ENCODE measurements around the gene CEP128. TPM values are rescaled to one million over a fixed set of nuclear protein-coding genes. Genes with fewer than 3 reads are reported as not detected.

Gene CEP128
- total RNA-seq, 4 donors from 2014 or later: 0.82 to 3.6 (median 1.6) TPM

DNA sequence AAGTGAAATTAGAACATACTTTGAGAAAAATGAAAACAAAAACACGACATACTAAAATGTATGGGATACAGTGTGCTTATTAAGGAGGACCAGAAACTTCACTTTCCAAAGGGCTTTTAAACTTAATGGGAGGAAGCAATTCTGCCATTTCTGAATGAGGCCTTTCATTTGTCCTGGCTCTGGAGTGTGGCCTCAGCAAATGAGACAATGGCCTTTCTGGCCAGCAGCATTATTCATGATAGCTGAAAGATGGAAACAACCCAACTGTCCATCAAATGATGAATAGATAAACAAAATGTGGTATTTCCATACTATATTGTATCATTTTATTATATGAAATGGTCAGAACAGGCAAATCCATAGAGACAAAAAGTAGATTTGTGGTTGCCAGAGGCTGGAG lies 338.6 kb downstream of the CEP128 start:
- Histone ChIP-seq H3K9me3 (no peaks in the 10 kb centered on the region), H3K36me3 (no peaks in the 10 kb centered on the region), H3K4me3 (no peak overlapping the region), H3K27ac (no peak overlapping the region), H3K27me3 (no peaks in the 10 kb centered on the region), H3K4me1 (no peaks in the 10 kb centered on the region)
- ATAC-seq (no peak), DNase-seq (no peak)
- in situ Hi-C loops (cut with MboI; ENCODE audit: low sequenced_read_pairs in 4 of 4) (no loop called here), intact Hi-C loops (cut with DNase I; ENCODE audit: low total_unique reads) (no loop called here)
- no peak for TF ChIP-seq POLR2A (IDR thresholded peaks at IDR 0.05)
- TF ChIP-seq, protein P1, sequence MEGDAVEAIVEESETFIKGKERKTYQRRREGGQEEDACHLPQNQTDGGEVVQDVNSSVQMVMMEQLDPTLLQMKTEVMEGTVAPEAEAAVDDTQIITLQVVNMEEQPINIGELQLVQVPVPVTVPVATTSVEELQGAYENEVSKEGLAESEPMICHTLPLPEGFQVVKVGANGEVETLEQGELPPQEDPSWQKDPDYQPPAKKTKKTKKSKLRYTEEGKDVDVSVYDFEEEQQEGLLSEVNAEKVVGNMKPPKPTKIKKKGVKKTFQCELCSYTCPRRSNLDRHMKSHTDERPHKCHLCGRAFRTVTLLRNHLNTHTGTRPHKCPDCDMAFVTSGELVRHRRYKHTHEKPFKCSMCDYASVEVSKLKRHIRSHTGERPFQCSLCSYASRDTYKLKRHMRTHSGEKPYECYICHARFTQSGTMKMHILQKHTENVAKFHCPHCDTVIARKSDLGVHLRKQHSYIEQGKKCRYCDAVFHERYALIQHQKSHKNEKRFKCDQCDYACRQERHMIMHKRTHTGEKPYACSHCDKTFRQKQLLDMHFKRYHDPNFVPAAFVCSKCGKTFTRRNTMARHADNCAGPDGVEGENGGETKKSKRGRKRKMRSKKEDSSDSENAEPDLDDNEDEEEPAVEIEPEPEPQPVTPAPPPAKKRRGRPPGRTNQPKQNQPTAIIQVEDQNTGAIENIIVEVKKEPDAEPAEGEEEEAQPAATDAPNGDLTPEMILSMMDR (IDR thresholded peaks at IDR 0.05 in 4 of 5, conservative IDR thresholded peaks at IDR 0.05 in 1 of 5): no peak

DNA sequence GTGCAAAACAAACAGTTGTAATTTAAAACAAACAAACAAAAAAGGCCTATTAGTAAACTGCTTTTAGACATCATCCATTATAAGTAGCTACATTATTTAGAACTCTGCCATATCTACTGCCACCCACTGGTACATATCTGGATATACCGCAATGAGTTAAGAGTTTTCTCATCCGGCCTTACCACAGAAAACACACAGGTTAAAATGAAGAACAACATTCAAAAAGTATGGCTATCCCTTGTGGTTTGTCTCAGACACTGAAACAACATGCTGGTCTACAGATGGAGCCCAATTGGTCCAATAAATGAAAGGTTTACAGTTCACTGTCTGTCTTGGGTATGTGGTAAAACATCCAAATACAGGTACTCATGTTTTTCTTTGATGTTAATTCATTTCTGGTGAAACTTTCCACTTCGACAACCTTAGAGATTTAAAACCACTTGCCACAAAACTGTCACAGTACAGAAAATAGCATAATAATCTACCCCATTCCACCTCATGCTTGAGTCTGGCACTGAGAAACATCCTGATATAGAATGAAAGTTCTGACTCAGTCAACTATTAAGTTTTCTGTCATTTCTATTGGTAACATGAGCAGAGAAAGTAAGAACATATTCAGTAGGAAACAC lies 354.3 kb downstream of the CEP128 start:
- H3K27ac ChIP-seq: no peak overlapping the region
- no peaks in the 10 kb centered on the region for H3K4me1 ChIP-seq
- intact Hi-C loops (cut with DNase I; ENCODE audit: low total_unique reads) (no loop called here), in situ Hi-C loops (cut with MboI; ENCODE audit: low sequenced_read_pairs in 4 of 4) (no loop called here)
- TF ChIP-seq, protein P1 (IDR thresholded peaks at IDR 0.05 in 4 of 5, conservative IDR thresholded peaks at IDR 0.05 in 1 of 5): no peak
- no peak for TF ChIP-seq POLR2A (IDR thresholded peaks at IDR 0.05)
- H3K27me3 ChIP-seq: no peaks in the 10 kb centered on the region
- no peak for DNase-seq
- no peak for ATAC-seq
- H3K4me3 ChIP-seq: no peak overlapping the region
- H3K36me3 ChIP-seq: no peaks in the 10 kb centered on the region
- H3K9me3 ChIP-seq: no peaks in the 10 kb centered on the region

DNA sequence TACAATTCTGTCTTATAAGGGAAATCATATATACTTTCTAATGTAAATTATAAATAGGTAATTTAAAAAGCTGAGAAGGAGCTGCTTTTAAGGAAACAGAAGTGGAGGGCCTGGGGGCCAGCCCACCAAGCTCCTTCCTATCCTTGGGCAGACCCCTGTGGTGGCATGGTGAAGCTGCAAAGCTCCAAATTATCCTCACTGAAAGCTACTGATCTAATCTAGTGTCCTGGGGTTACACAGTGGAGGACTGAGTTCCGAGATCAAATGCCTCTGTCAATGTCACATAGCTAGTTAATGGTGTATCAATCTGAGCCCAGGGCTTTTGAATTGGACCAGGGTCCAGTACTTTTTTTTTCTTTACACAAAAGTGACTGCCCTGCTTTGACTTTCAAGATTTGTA lies 355.4 kb downstream of the CEP128 start:
- ATAC-seq (no peak), DNase-seq (no peak)
- Histone ChIP-seq H3K4me3 (no peak overlapping the region), H3K27ac (no peak overlapping the region), H3K4me1 (no peaks in the 10 kb centered on the region), H3K36me3 (no peaks in the 10 kb centered on the region), H3K27me3 (no peaks in the 10 kb centered on the region), H3K9me3 (no peaks in the 10 kb centered on the region)
- intact Hi-C loops (cut with DNase I; ENCODE audit: low total_unique reads) (no loop called here), in situ Hi-C loops (cut with MboI; ENCODE audit: low sequenced_read_pairs in 4 of 4) (no loop called here)
- TF ChIP-seq POLR2A (IDR thresholded peaks at IDR 0.05): no peak
- TF ChIP-seq, protein P1 (IDR thresholded peaks at IDR 0.05 in 4 of 5, conservative IDR thresholded peaks at IDR 0.05 in 1 of 5): no peak

DNA sequence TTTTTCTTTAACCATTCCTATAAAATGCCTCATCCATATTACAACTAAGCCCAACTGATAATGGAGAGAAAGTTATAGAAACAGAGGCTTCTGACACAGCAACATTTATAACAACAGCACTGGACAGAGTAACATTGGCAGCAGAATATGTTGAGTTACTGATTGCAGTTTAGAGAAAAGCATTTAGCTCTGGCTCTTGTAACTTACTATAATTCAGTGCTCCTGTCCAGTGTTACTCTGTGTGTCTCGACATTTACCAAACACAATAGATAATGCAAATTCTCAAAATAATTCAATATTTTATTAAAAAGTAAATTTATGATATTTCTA lies 356.1 kb downstream of the CEP128 start:
- intact Hi-C loops (cut with DNase I; ENCODE audit: low total_unique reads) (no loop called here), in situ Hi-C loops (cut with MboI; ENCODE audit: low sequenced_read_pairs in 4 of 4) (no loop called here)
- ATAC-seq (no peak), DNase-seq (no peak)
- Histone ChIP-seq H3K9me3 (no peaks in the 10 kb centered on the region), H3K27ac (no peak overlapping the region), H3K27me3 (no peaks in the 10 kb centered on the region), H3K4me1 (no peaks in the 10 kb centered on the region), H3K4me3 (no peak overlapping the region), H3K36me3 (no peaks in the 10 kb centered on the region)
- TF ChIP-seq, protein P1 (IDR thresholded peaks at IDR 0.05 in 4 of 5, conservative IDR thresholded peaks at IDR 0.05 in 1 of 5): no peak
- TF ChIP-seq POLR2A (IDR thresholded peaks at IDR 0.05): no peak

Measured in gastrocnemius medialis (tissue), 4 donors.